ENCODE measurements around the gene DNAAF8.

DNA sequence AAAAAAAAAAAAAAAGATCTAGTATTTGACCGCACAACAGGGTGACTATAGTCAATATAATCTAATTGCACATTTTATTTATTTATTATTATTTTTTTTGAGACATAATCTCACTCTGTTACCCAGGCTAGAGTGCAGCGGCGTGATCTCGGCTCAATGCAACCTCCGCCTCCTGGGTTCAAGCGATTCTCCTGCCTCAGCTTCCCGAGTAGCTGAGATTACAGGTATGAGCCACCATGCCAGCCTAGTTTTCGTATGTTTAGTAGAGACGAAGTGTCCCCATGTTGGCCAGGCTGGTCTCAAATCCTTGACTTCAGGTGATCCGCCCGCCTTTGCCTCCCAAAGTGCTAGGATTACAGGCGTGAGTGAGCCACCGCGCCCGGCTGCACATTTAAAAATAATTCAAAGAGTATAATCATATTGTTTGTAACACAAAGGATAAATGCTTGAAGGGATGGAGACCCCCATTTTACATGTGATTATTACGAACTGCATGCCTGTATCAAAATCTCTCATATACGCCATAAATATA is 1.1 kb upstream of the DNAAF8 start:
- TF ChIP-seq POLR2A (IDR thresholded peaks at IDR 0.05) (no peak), EP300 (IDR thresholded peaks at IDR 0.05) (no peak)
